H9 (cell line): Measurements from ENCODE around the gene BRD3OS. TPM values are rescaled to one million over a fixed set of nuclear protein-coding genes. Genes with fewer than 3 reads are reported as not detected.

Experiments used
- DNase-seq: peaks from one replicate; pipeline ENCODE4 v3.0.0-alpha.2; 2017
- H2AFZ ChIP-seq: one replicate; pipeline ENCODE4 v1.6.1; 2013; ENCODE audit warnings: mild to moderate bottlenecking, low read length, control low read depth, moderate library complexity
- H2AK5ac ChIP-seq: 2 replicates; pipeline ENCODE4 v1.6.1; 2013; ENCODE audit warnings: low read length, control low read depth, mixed read lengths; ENCODE audit not compliant: insufficient read length
- H2BK120ac ChIP-seq: one replicate; pipeline ENCODE4 v1.6.1; 2013; ENCODE audit warnings: low read depth, mild to moderate bottlenecking, low read length, control low read depth, inconsistent platforms; ENCODE audit not compliant: poor library complexity, severe bottlenecking
- H2BK12ac ChIP-seq: 2 replicates; pipeline ENCODE4 v1.6.1; 2013; ENCODE audit warnings: low read length, control low read depth, mixed read lengths, low read depth; ENCODE audit not compliant: insufficient read length
- H2BK15ac ChIP-seq: 2 replicates; pipeline ENCODE4 v1.6.1; 2013; ENCODE audit warnings: low read depth, low read length, control low read depth
- H2BK20ac ChIP-seq: one replicate; pipeline ENCODE4 v1.6.1; 2013; ENCODE audit warnings: low read depth, mild to moderate bottlenecking, low read length, control low read depth, inconsistent platforms; ENCODE audit not compliant: poor library complexity, severe bottlenecking
- H2BK5ac ChIP-seq: 2 replicates; pipeline ENCODE4 v1.6.1; 2013; ENCODE audit warnings: low read length, control low read depth, mixed read lengths; ENCODE audit not compliant: insufficient read length
- H3K14ac ChIP-seq: 2 replicates; pipeline ENCODE4 v1.6.1; 2013; ENCODE audit warnings: low read length, control low read depth; ENCODE audit not compliant: insufficient read depth
- H3K18ac ChIP-seq: 2 replicates; pipeline ENCODE4 v1.6.1; 2013; ENCODE audit warnings: low read depth, mild to moderate bottlenecking, mixed read lengths, low read length, control low read depth; ENCODE audit not compliant: insufficient read length
- H3K23ac ChIP-seq: 2 replicates; pipeline ENCODE4 v1.6.1; 2013; ENCODE audit warnings: low read length, control low read depth, mixed read lengths, low read depth; ENCODE audit not compliant: insufficient read length
- H3K23me2 ChIP-seq: 2 replicates; pipeline ENCODE4 v1.6.1; 2013; ENCODE audit warnings: low read depth, mild to moderate bottlenecking, mixed read lengths, low read length, control low read depth; ENCODE audit not compliant: insufficient read length, poor library complexity, severe bottlenecking
- H3K27ac ChIP-seq: 2 replicates; pipeline ENCODE4 v1.5.1; 2013; ENCODE audit warnings: low read length, control low read depth, mixed read lengths, low read depth; ENCODE audit not compliant: insufficient read length
- H3K27me3 ChIP-seq: 2 replicates; pipeline ENCODE4 v1.6.1; 2013; ENCODE audit warnings: low read length, control low read depth, inconsistent platforms; ENCODE audit not compliant: insufficient read depth
- H3K4ac ChIP-seq: 2 replicates; pipeline ENCODE4 v1.6.1; 2013; ENCODE audit warnings: low read depth, mild to moderate bottlenecking, control low read depth, inconsistent platforms, low read length, moderate library complexity
- H3K4me1 ChIP-seq: 2 replicates; pipeline ENCODE4 v1.6.1; 2013; ENCODE audit warnings: low read length, control low read depth, inconsistent platforms; ENCODE audit not compliant: insufficient read depth
- H3K4me2 ChIP-seq: 2 replicates; pipeline ENCODE4 v1.6.1; 2013; ENCODE audit warnings: low read length, control low read depth, mixed read lengths; ENCODE audit not compliant: insufficient read length, insufficient read depth
- H3K56ac ChIP-seq: 2 replicates; pipeline ENCODE4 v1.6.1; 2013; ENCODE audit warnings: low read depth, mild to moderate bottlenecking, mixed read lengths, low read length, control low read depth; ENCODE audit not compliant: insufficient read length
- H3K79me1 ChIP-seq: 2 replicates; pipeline ENCODE4 v1.6.1; 2013; ENCODE audit warnings: low read depth, mild to moderate bottlenecking, moderate library complexity, low read length, control low read depth, inconsistent platforms; ENCODE audit not compliant: insufficient read depth, poor library complexity, severe bottlenecking
- H3K79me2 ChIP-seq: 2 replicates; pipeline ENCODE4 v1.6.1; 2013; ENCODE audit warnings: low read length, control low read depth, inconsistent platforms; ENCODE audit not compliant: insufficient read depth
- H3K9ac ChIP-seq: 2 replicates; pipeline ENCODE4 v1.6.1; 2013; ENCODE audit warnings: low read length, control low read depth, mixed read lengths; ENCODE audit not compliant: insufficient read length; ENCODE audit errors: extremely low read depth
- H3K9me3 ChIP-seq: one replicate; pipeline ENCODE4 v1.6.1; 2013; ENCODE audit warnings: low read depth, low read length, inconsistent platforms; ENCODE audit not compliant: control insufficient read depth
- H3T11ph ChIP-seq: one replicate; pipeline ENCODE4 v1.6.1; 2013; ENCODE audit warnings: mild to moderate bottlenecking, low read length, control low read depth, inconsistent platforms
- H4K20me1 ChIP-seq: one replicate; pipeline ENCODE4 v1.6.1; 2013; ENCODE audit not compliant: control insufficient read depth, insufficient read length, insufficient read depth
- H4K5ac ChIP-seq: 2 replicates; pipeline ENCODE4 v1.6.1; 2013; ENCODE audit warnings: low read depth, mild to moderate bottlenecking, mixed read lengths, low read length, control low read depth; ENCODE audit not compliant: insufficient read length
- H4K8ac ChIP-seq: replicated peaks from 2 replicates; pipeline ENCODE4 v1.6.1; 2013; ENCODE audit warnings: low read length, control low read depth, mixed read lengths, low read depth; ENCODE audit not compliant: insufficient read length
- H4K91ac ChIP-seq: 2 replicates; pipeline ENCODE4 v1.6.1; 2013; ENCODE audit warnings: low read depth, mild to moderate bottlenecking, moderate library complexity, mixed read lengths, low read length, control low read depth; ENCODE audit not compliant: insufficient read length
- H3K27ac Mint-ChIP-seq, 3 experiments: 2 replicates in 2 of 3; 3 replicates in 1 of 3; pipeline ENCODE4 v1.8.0; 2020 to 2021; ENCODE audit warnings: mixed read lengths in 3 of 3, mild to moderate bottlenecking in 1 of 3, moderate library complexity in 1 of 3
- H3K27me3 Mint-ChIP-seq: 2 replicates; pipeline ENCODE4 v1.8.0; 2021; ENCODE audit warnings: low read depth, mild to moderate bottlenecking, moderate library complexity, mixed read lengths
- H3K36me3 Mint-ChIP-seq, 3 experiments: 2 replicates in 2 of 3; 3 replicates in 1 of 3; pipeline ENCODE4 v1.8.0; 2020 to 2021; ENCODE audit warnings: low read depth in 3 of 3, mixed read lengths in 3 of 3; ENCODE audit not compliant: insufficient read depth in 1 of 3
- H3K4me1 Mint-ChIP-seq, 2 experiments: 2 replicates each; pipeline ENCODE4 v1.8.0; 2020; ENCODE audit warnings: mixed read lengths in 2 of 2
- H3K4me3 Mint-ChIP-seq, 2 experiments: 2 replicates in 1 of 2; 3 replicates in 1 of 2; pipeline ENCODE4 v1.8.0; 2020 to 2021; ENCODE audit warnings: mild to moderate bottlenecking in 2 of 2, mixed read lengths in 2 of 2, moderate library complexity in 1 of 2
- H3K9me3 Mint-ChIP-seq, 2 experiments: 2 replicates in 1 of 2; 3 replicates in 1 of 2; pipeline ENCODE4 v1.8.0; 2020; ENCODE audit warnings: mild to moderate bottlenecking in 2 of 2, mixed read lengths in 2 of 2, moderate library complexity in 1 of 2
- CTCF ChIP-seq: fragments of 200-600 bp; sonication (generic); conservative IDR thresholded peaks from 3 replicates; pipeline ENCODE4 v1.8.0; 2021; ENCODE audit warnings: antibody characterized with exemption, mild to moderate bottlenecking
- whole genome bisulfite sequencing: extraction: QIAGEN DNeasy Blood & Tissue Kit; methylation state at CpG from one replicate; pipeline ENCODE4 v1.1.7; 2013; ENCODE audit warnings: missing lambda C conversion rate, low lambda C conversion rate, mixed read lengths; ENCODE audit not compliant: insufficient read length; ENCODE audit errors: extremely low coverage; 5-methylcytosine and 5-hydroxymethylcytosine counted together
- total RNA-seq: library from RNA; stranded (reverse); gene quantifications from 2 replicates; pipeline ENCODE4 v1.2.1, GENCODE V29; 2021

The BRD3OS gene
- total RNA-seq, 1 experiment from 2014 or later, result 16.4 TPM

GRCh38 chr9:134048582-134048968 lies 23.3 kb downstream of the BRD3OS start:
- Histone ChIP-seq H3K4ac (no peak overlapping the region), H3K9me3 (no peaks in the 10 kb centered on the region), H4K8ac (no peak overlapping the region), H2BK120ac (no peak overlapping the region), H3K56ac (no peak overlapping the region), H3K23ac (no peak overlapping the region), H3K27ac (no peak overlapping the region), H3K9ac (no peak overlapping the region), H3K18ac (no peak overlapping the region), H4K20me1 (no peaks in the 10 kb centered on the region), H3K79me2 (no peaks in the 10 kb centered on the region), H4K91ac (no peak overlapping the region), H3K23me2 (no peaks in the 10 kb centered on the region), H2BK12ac (no peak overlapping the region), H2AK5ac (no peak overlapping the region), H3K79me1 (no peaks in the 10 kb centered on the region), H2BK15ac (no peak overlapping the region), H3K14ac (no peak overlapping the region), H3K4me1 (no peaks in the 10 kb centered on the region), H3K4me2 (no peak overlapping the region), H2AFZ (no peak overlapping the region), H2BK5ac (no peak overlapping the region), H4K5ac (no peak overlapping the region), H3T11ph (no peak overlapping the region), H2BK20ac (no peak overlapping the region), H3K27me3 (no peaks in the 10 kb centered on the region)
- Mint-ChIP-seq H3K27me3 (no peaks in the 10 kb centered on the region), H3K9me3 (no peaks in the 10 kb centered on the region), H3K4me1 (no peaks in the 10 kb centered on the region), H3K27ac (peak overlapping the region in 2 of 3 experiments; percentile 70 to 79; a peak in 3 of 7 replicates), H3K36me3 (peaks cover 29 to 82% (median 80%) of the 10 kb centered on the region in 3 experiments), H3K4me3 (no peak overlapping the region)
- no peak for DNase-seq
- WGBS, result no CpG with 5 or more reads among the region's 12 CpGs
- no peak for TF ChIP-seq CTCF
